ENCODE data around the gene IGF2R.
"Not testable (repeated sequence)": the region's sequence is repeated elsewhere in the genome, so short reads cannot be mapped to it uniquely, and the experiment has no call there.

IGF2R gene

GRCh38 chr6:160085713-160086505, 117.0 kb downstream of the IGF2R start:
- peaks cover 0 to 9% (median 0%) of the 10 kb centered on the region in 10 experiments; a peak in 9 of 20 replicates for H3K4me1 ChIP-seq
- H3K9ac ChIP-seq = no peak overlapping the region
- no peak overlapping the region for H3K4me2 ChIP-seq
- no peak for TF ChIP-seq Cebpa-rat (IDR thresholded peaks at IDR 0.05)
- peaks cover 0 to 100% (median 16%) of the 10 kb centered on the region in 11 experiments; a peak in 14 of 22 replicates for H4K20me1 ChIP-seq
- no peaks in the 10 kb centered on the region for H3K27me3 ChIP-seq
- H3K4me3 ChIP-seq = no peak overlapping the region
- H3K27ac ChIP-seq = no peak overlapping the region
- peaks cover 0 to 7% (median 0%) of the 10 kb centered on the region in 11 experiments; a peak in 6 of 22 replicates for H3K9me3 ChIP-seq (replicated peaks in 1 of 11)
- H3K36me3 ChIP-seq = peaks cover 98 to 100% (median 100%) of the 10 kb centered on the region in 11 experiments

- H3K4me2 ChIP-seq = no peak overlapping the region
- no peaks in the 10 kb centered on the region for H3K9me3 ChIP-seq (replicated peaks in 1 of 11)
- TF ChIP-seq Cebpa-rat (IDR thresholded peaks at IDR 0.05) = no peak
- H3K4me3 ChIP-seq = no peak overlapping the region
- no peak overlapping the region for H3K9ac ChIP-seq
- H3K4me1 ChIP-seq = peaks cover 0 to 9% (median 0%) of the 10 kb centered on the region in 10 experiments; a peak in 9 of 20 replicates
- peaks cover 97 to 100% (median 100%) of the 10 kb centered on the region in 11 experiments for H3K36me3 ChIP-seq
- peaks cover 0 to 99% (median 16%) of the 10 kb centered on the region in 11 experiments; a peak in 15 of 22 replicates for H4K20me1 ChIP-seq
- no peak overlapping the region for H3K27ac ChIP-seq
- H3K27me3 ChIP-seq = no peaks in the 10 kb centered on the region
These were observed 117.9 kb downstream of the IGF2R start for GRCh38 chr6:160086754-160087153.

DNA sequence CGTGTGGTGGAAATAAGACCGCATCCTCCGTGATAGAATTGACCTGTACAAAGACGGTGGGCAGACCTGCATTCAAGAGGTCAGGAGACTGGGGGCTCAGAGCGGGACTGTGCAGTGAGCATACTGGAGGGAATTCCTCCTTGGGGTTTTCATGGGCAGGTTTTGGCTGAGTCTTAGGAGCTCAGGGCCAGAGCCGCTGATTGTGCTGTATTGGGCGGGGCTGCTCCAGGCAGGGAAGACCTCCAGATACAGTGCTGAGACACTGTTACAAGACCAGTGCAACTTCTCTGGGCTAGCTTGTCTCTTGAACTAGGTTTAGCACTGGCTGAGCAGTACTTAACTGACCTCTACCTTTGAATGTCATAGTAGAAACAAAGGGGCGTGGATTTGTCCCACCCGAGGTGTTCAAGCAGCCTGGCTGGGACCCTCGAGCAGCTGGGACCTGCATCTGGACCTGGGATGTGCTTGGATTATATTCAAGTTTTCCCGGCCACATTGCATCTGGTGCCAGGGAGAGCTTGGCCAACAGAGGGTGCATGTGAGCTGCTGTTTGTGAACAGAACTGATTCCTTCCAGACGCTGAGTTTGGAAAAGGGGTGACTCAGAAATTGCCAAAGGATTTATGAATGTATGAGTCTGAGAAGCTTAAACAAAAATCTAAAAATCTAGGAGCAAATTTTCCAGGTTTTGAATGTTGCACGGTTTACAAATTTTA, 119.3 kb downstream of the IGF2R start:
- Histone ChIP-seq H3K9ac (no peak overlapping the region), H3K27ac (no peak overlapping the region), H3K9me3 (replicated peaks in 1 of 11) (no peaks in the 10 kb centered on the region), H4K20me1 (peaks cover 0 to 97% (median 16%) of the 10 kb centered on the region in 11 experiments; a peak in 15 of 22 replicates), H3K27me3 (no peaks in the 10 kb centered on the region), H3K4me3 (no peak overlapping the region), H3K4me2 (no peak overlapping the region), H3K36me3 (peaks cover 97 to 100% (median 99%) of the 10 kb centered on the region in 11 experiments), H3K4me1 (no peaks in the 10 kb centered on the region)
- TF ChIP-seq Cebpa-rat (IDR thresholded peaks at IDR 0.05) = no peak

DNA sequence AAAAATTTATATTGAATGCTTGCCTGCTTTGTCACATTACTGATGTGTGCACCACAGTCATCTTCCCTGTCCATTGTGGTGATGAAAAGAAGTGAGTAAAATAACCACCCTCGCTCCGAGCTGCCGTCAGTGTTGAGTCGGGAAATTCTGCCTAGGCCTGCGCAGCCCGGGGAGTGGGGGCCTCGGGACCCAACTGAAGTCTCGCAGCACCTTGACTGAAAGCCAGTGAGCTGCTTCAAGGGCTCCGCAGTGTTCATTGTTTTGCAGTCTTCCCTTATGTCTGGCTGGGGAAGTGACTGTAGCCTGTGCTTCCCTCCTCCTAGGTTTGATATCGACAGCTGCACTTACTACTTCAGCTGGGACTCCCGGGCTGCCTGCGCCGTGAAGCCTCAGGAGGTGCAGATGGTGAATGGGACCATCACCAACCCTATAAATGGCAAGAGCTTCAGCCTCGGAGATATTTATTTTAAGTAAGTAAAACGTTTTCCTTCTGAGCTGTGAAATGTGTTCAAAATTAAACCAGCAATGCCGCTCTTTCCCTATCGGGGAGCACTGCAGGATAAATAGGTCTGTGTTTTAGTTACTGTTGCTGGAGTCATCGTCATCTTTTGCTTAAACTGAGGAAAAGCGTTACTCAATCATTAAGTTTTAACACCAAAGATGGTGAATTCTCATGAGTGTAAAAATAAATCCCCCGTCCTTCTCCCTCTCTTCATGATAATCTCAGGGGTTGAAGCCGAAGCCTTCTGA, 120.1 kb downstream of the IGF2R start:
- no peak overlapping the region for H3K27ac ChIP-seq
- no peaks in the 10 kb centered on the region for H3K27me3 ChIP-seq
- no peak overlapping the region for H3K4me2 ChIP-seq
- peaks cover 97 to 100% (median 99%) of the 10 kb centered on the region in 11 experiments for H3K36me3 ChIP-seq
- no peak for TF ChIP-seq Cebpa-rat (IDR thresholded peaks at IDR 0.05)
- no peak overlapping the region for H3K9ac ChIP-seq
- no peaks in the 10 kb centered on the region for H3K4me1 ChIP-seq
- no peaks in the 10 kb centered on the region for H3K9me3 ChIP-seq (replicated peaks in 1 of 11)
- peaks cover 0 to 97% (median 16%) of the 10 kb centered on the region in 11 experiments; a peak in 15 of 22 replicates for H4K20me1 ChIP-seq
- H3K4me3 ChIP-seq = no peak overlapping the region

GRCh38 chr6:160089534-160089897, 120.6 kb downstream of the IGF2R start:
- peaks cover 95 to 100% (median 99%) of the 10 kb centered on the region in 11 experiments for H3K36me3 ChIP-seq

GRCh38 chr6:160090442-160091239, 121.8 kb downstream of the IGF2R start:
- peaks cover 3 to 94% (median 17%) of the 10 kb centered on the region in 11 experiments; a peak in 15 of 22 replicates for H4K20me1 ChIP-seq
- not testable (repeated sequence) for H3K9ac ChIP-seq; H3K9me3 ChIP-seq (replicated peaks in 1 of 11); H3K27ac ChIP-seq; H3K4me1 ChIP-seq; H3K4me2 ChIP-seq; H3K27me3 ChIP-seq; H3K4me3 ChIP-seq
- peaks cover 93 to 100% (median 97%) of the 10 kb centered on the region in 11 experiments for H3K36me3 ChIP-seq

More at GRCh38 chr6:160089534-160089897, 120.6 kb downstream of the IGF2R start:
- Histone ChIP-seq H3K4me1 (no peaks in the 10 kb centered on the region), H3K27me3 (no peaks in the 10 kb centered on the region), H3K27ac (no peak overlapping the region), H4K20me1 (peaks cover 0 to 96% (median 16%) of the 10 kb centered on the region in 11 experiments; a peak in 15 of 22 replicates), H3K4me3 (no peak overlapping the region), H3K9me3 (replicated peaks in 1 of 11) (no peaks in the 10 kb centered on the region), H3K9ac (no peak overlapping the region), H3K4me2 (no peak overlapping the region)
- TF ChIP-seq Cebpa-rat (IDR thresholded peaks at IDR 0.05) = no peak

GRCh38 chr6:160092176-160092575, 123.3 kb downstream of the IGF2R start:
- H3K27ac ChIP-seq; H3K4me3 ChIP-seq; H3K9ac ChIP-seq; H3K4me2 ChIP-seq; H3K27me3 ChIP-seq; H3K9me3 ChIP-seq (replicated peaks in 1 of 11); H3K4me1 ChIP-seq: not testable (repeated sequence)
- Histone ChIP-seq H3K36me3 (peaks cover 93 to 100% (median 97%) of the 10 kb centered on the region in 11 experiments), H4K20me1 (peaks cover 3 to 94% (median 17%) of the 10 kb centered on the region in 11 experiments; a peak in 15 of 22 replicates)

DNA sequence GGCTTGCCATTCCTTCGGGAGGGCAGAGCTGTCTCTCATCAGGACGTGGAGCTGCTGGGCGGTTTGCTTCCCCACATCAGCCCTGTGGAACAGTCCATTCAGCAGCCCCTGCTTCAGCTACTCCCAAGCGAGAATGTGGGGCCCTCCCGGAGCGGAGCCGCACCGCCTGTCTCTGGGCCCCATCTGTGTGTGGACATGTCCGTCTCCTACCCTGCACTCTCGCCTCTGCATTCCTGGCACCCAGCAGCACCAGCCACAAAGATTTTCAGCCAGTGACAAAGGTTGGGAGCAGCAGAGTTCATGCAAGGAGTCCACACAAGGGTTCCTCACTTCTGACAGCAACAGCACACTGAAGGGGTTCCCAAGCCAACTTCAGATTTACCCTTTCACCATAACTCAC, 123.7 kb downstream of the IGF2R start:
- no peak for TF ChIP-seq Cebpa-rat (IDR thresholded peaks at IDR 0.05)
- Histone ChIP-seq H3K4me3 (no peak overlapping the region), H3K9me3 (replicated peaks in 1 of 11) (no peaks in the 10 kb centered on the region), H3K27ac (no peak overlapping the region), H3K36me3 (peaks cover 93 to 100% (median 97%) of the 10 kb centered on the region in 11 experiments), H3K27me3 (no peaks in the 10 kb centered on the region), H3K4me2 (no peak overlapping the region), H3K4me1 (no peaks in the 10 kb centered on the region), H4K20me1 (peaks cover 3 to 94% (median 17%) of the 10 kb centered on the region in 11 experiments; a peak in 15 of 22 replicates), H3K9ac (no peak overlapping the region)

Measured in BLaER1 treated with 17β-estradiol and CSF1 and Interleukin-3, amounts not matched to agents 10 nM and 100 nM (cell line).